CD4-positive, alpha-beta T cell (primary cell): ENCODE measurements around the gene RIT2. TPM values are rescaled to one million over a fixed set of nuclear protein-coding genes. Genes with fewer than 3 reads are reported as not detected.

ENCODE experiments used
- ATAC-seq: fragments of 200-7000 bp; cut with Tn5 transposase; one replicate; pipeline ENCODE4 v1.10.0; 2022; ENCODE audit warnings: mild to moderate bottlenecking; ENCODE audit not compliant: poor library complexity
- CTCF ChIA-PET: fragments of 350-600 bp; sonication (Branson Sonifier 250); formaldehyde crosslinking; loops from one replicate; lab custom pipeline; 2021; ENCODE audit warnings: antibody characterized with exemption, inconsistent platforms; lab: Charles Lee
- POLR2A ChIA-PET: fragments of 350-600 bp; sonication (Branson Sonifier 250); formaldehyde crosslinking; loops from one replicate; lab custom pipeline; 2021; ENCODE audit warnings: antibody characterized with exemption, inconsistent platforms; lab: Charles Lee
- DNase-seq, 14 experiments: peaks; one replicate each; pipeline ENCODE4 v3.0.0-alpha.2; 2013 to 2020; ENCODE audit warnings: mixed read lengths in 2 of 14
- H3K27ac ChIP-seq, 2 donors: one replicate each; pipeline versions ENCODE4 v1.5.1 to v1.7.0; 2013; ENCODE audit warnings: low read length in 2 of 2, low read depth in 1 of 2, mild to moderate bottlenecking in 1 of 2
- H3K27me3 ChIP-seq, 2 experiments: 1 replicate in 1 of 2; 2 replicates in 1 of 2; pipeline versions ENCODE4 v1.6.1 to v1.7.0; 2013; ENCODE audit warnings: low read length in 2 of 2, control low read depth in 1 of 2, mild to moderate bottlenecking in 1 of 2, moderate library complexity in 1 of 2; ENCODE audit not compliant: insufficient read depth in 2 of 2, control insufficient read depth in 1 of 2
- H3K36me3 ChIP-seq: one replicate; pipeline ENCODE4 v1.6.1; 2013; ENCODE audit warnings: low read length, control low read depth; ENCODE audit not compliant: insufficient read depth
- H3K4me1 ChIP-seq: one replicate; pipeline ENCODE4 v1.6.1; 2013; ENCODE audit warnings: low read length, control low read depth; ENCODE audit not compliant: insufficient read depth
- H3K4me3 ChIP-seq: one replicate; pipeline ENCODE4 v1.5.1; 2013; ENCODE audit warnings: mild to moderate bottlenecking, low read length, moderate library complexity
- H3K9me3 ChIP-seq, 2 experiments: 1 replicate in 1 of 2; 2 replicates in 1 of 2; pipeline versions ENCODE4 v1.6.1 to v1.7.0; 2013; ENCODE audit warnings: low read length in 2 of 2, mild to moderate bottlenecking in 2 of 2, control low read depth in 1 of 2, moderate library complexity in 1 of 2; ENCODE audit not compliant: control insufficient read depth in 1 of 2, insufficient read depth in 1 of 2
- H3K27ac Mint-ChIP-seq: one replicate; pipeline ENCODE4 v1.8.0; 2020; ENCODE audit warnings: mixed read lengths
- H3K27me3 Mint-ChIP-seq: one replicate; pipeline ENCODE4 v1.8.0; 2021; ENCODE audit warnings: mixed read lengths
- H3K36me3 Mint-ChIP-seq: one replicate; pipeline ENCODE4 v1.8.0; 2021; ENCODE audit warnings: low read depth, mixed read lengths
- H3K4me1 Mint-ChIP-seq: one replicate; pipeline ENCODE4 v1.8.0; 2021; ENCODE audit warnings: low read depth, mixed read lengths
- H3K4me3 Mint-ChIP-seq: one replicate; pipeline ENCODE4 v1.8.0; 2020; ENCODE audit warnings: mild to moderate bottlenecking, mixed read lengths
- H3K9me3 Mint-ChIP-seq: one replicate; pipeline ENCODE4 v1.8.0; 2020; ENCODE audit warnings: mixed read lengths
- CTCF ChIP-seq: fragments of 200-600 bp; IDR thresholded peaks from one replicate; pipeline ENCODE4 v1.8.0; 2022; ENCODE audit warnings: antibody characterized with exemption, mild to moderate bottlenecking
- intact Hi-C, 2 experiments: fragments of 100-400 bp; cut with DNase I in 1 of 2; cut with micrococcal nuclease in 1 of 2; formaldehyde crosslinking; loops; one replicate each; pipeline versions ENCODE4 v1.15.1 to v1.9.0; 2023 to 2025; cut with DNase I, micrococcal nuclease
- total RNA-seq, 174 experiments: library from RNA in 2 of 174; stranded (reverse) in 2 of 174; gene quantifications; one replicate each; pipeline ENCODE4 v1.2.3 and lab custom pipeline; 2021 to 2026

Gene RIT2
- total RNA-seq, 2 experiments from 2014 or later, result not detected

- Mint-ChIP-seq H3K27ac (no peak overlapping the region), H3K36me3 (no peaks in the 10 kb centered on the region), H3K4me3 (no peak overlapping the region), H3K9me3 (peaks cover 3% of the 10 kb centered on the region), H3K27me3 (no peaks in the 10 kb centered on the region), H3K4me1 (no peaks in the 10 kb centered on the region)
- H3K27me3 ChIP-seq, result no peaks in the 10 kb centered on the region
- no peak overlapping the region for H3K27ac ChIP-seq
- DNase-seq, result no peak
- no peak overlapping the region for H3K4me3 ChIP-seq
- ChIA-PET CTCF (no interaction called here), POLR2A (no interaction called here)
- H3K36me3 ChIP-seq, result no peaks in the 10 kb centered on the region
- no peaks in the 10 kb centered on the region for H3K9me3 ChIP-seq
- TF ChIP-seq CTCF, result no peak
- H3K4me1 ChIP-seq, result no peaks in the 10 kb centered on the region
- intact Hi-C loops, result no loop called here
- ATAC-seq, result no peak
Observed at GRCh38 chr18:43001821-43002220, 113.7 kb downstream of the RIT2 start.

DNA sequence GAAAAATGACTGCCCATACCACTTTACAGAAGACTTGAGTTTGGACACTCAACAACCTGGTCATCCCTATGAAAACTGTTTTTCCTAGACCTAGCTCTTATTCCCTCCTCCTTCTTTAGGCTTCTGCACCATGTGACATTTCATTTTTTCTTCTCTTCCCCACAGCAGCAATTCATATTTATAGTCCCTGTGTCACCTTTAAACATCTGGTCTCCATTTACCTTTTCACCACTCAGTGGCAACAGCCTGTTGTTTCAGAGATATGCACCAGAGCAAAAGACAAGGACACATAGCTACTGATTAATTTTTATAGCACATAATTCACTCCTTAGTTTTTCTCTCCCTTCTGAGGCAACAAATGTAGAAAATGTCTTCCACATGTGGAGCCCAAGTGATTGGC lies 118.7 kb downstream of the RIT2 start:
- H3K27me3 ChIP-seq, result no peaks in the 10 kb centered on the region
- H3K4me1 Mint-ChIP-seq, result no peaks in the 10 kb centered on the region
- intact Hi-C loops, result no loop called here
- no peaks in the 10 kb centered on the region for H3K27me3 Mint-ChIP-seq
- H3K9me3 ChIP-seq, result no peaks in the 10 kb centered on the region
- TF ChIP-seq CTCF, result no peak
- H3K4me3 ChIP-seq, result no peak overlapping the region
- DNase-seq (no peak), ATAC-seq (no peak)
- POLR2A ChIA-PET, result no interaction called here
- no peak overlapping the region for H3K27ac ChIP-seq
- no peak overlapping the region for H3K27ac Mint-ChIP-seq
- H3K9me3 Mint-ChIP-seq, result no peaks in the 10 kb centered on the region
- no peaks in the 10 kb centered on the region for H3K36me3 ChIP-seq
- no peak overlapping the region for H3K4me3 Mint-ChIP-seq
- H3K4me1 ChIP-seq, result no peaks in the 10 kb centered on the region
- CTCF ChIA-PET, result no interaction called here
- no peaks in the 10 kb centered on the region for H3K36me3 Mint-ChIP-seq

GRCh38 chr18:42980426-42980825 lies 135.1 kb downstream of the RIT2 start:
- Histone ChIP-seq H3K27me3 (no peaks in the 10 kb centered on the region), H3K4me3 (no peak overlapping the region), H3K9me3 (no peaks in the 10 kb centered on the region), H3K36me3 (no peaks in the 10 kb centered on the region), H3K4me1 (no peaks in the 10 kb centered on the region), H3K27ac (no peak overlapping the region)
- POLR2A ChIA-PET, result no interaction called here
- Mint-ChIP-seq H3K36me3 (no peaks in the 10 kb centered on the region), H3K9me3 (peaks cover 2% of the 10 kb centered on the region), H3K27me3 (no peaks in the 10 kb centered on the region), H3K4me1 (no peaks in the 10 kb centered on the region), H3K27ac (no peak overlapping the region), H3K4me3 (no peak overlapping the region)
- ATAC-seq (no peak), DNase-seq (no peak)
- intact Hi-C loops, result no loop called here
- CTCF ChIA-PET, result no interaction called here
- TF ChIP-seq CTCF, result no peak
